ENCODE results near the gene TAGLN2. TPM values are rescaled to one million over a fixed set of nuclear protein-coding genes. Genes with fewer than 3 reads are reported as not detected.

Gene TAGLN2
- total RNA-seq, 4 donors from 2014 or later, result 128 to 237 (median 179) TPM

DNA sequence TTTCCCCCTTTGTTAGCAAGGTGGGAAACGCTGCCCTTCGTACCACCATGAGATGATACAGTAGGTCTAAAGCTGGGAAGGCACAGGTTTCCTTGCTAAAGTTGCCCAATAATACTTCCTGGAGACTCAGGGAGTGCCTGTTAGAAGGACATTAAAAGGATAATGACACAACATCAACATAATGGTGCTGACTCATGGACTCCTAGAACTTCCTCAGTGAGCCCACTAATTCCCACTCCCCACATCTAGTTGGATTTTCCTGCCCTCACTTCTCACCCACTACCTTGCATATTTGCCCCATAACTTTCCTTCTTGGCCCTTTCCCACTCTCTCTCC is 42.8 kb downstream of the TAGLN2 start:
- TF ChIP-seq, protein P1, sequence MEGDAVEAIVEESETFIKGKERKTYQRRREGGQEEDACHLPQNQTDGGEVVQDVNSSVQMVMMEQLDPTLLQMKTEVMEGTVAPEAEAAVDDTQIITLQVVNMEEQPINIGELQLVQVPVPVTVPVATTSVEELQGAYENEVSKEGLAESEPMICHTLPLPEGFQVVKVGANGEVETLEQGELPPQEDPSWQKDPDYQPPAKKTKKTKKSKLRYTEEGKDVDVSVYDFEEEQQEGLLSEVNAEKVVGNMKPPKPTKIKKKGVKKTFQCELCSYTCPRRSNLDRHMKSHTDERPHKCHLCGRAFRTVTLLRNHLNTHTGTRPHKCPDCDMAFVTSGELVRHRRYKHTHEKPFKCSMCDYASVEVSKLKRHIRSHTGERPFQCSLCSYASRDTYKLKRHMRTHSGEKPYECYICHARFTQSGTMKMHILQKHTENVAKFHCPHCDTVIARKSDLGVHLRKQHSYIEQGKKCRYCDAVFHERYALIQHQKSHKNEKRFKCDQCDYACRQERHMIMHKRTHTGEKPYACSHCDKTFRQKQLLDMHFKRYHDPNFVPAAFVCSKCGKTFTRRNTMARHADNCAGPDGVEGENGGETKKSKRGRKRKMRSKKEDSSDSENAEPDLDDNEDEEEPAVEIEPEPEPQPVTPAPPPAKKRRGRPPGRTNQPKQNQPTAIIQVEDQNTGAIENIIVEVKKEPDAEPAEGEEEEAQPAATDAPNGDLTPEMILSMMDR (IDR thresholded peaks at IDR 0.05; ENCODE audit: low read depth), result no peak

- TF ChIP-seq, protein P1 (IDR thresholded peaks at IDR 0.05; ENCODE audit: low read depth), result no peak
Observed at GRCh38 chr1:159881622-159882526, 43.4 kb downstream of the TAGLN2 start.

GRCh38 chr1:159880430-159880829 is 44.9 kb downstream of the TAGLN2 start:
- TF ChIP-seq, protein P1 (IDR thresholded peaks at IDR 0.05; ENCODE audit: low read depth), result no peak

DNA sequence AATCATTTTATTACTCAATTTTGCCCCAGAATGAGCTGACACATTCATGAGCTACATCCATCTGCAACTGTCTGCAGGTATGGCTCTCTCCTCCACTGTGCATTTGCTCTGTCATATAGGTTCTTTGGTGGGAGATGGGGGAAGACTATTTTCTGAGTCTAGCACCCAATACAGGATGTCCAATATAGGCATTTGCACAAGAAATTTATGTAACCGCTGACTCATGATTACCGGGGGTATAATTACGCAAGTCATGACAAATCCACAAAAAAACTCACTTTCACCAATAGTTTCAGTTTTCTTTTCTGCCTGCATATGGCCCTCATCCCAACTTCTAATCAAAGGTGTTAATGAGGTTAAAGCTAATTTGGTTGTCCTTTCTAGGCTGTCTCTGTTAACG is 45.3 kb downstream of the TAGLN2 start:
- TF ChIP-seq, protein P1 (IDR thresholded peaks at IDR 0.05; ENCODE audit: low read depth), result no peak

DNA sequence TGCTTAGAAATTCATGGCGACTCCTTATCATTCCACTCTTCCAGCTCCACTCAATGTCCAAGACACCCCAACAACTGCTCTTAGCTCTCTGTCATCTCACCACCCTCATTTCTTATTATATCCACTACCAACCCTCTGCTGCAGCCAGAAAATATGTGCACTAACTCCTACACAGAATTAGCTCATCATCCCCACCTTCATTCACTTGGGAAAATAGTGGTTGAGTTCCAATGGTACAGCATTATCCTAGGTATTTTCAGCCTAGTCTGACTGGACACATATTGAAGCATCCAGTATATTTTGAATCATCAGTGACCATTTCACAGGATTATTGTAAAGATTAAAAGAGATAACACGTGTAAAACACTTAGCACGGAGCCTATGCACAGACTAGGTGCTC is 46.2 kb downstream of the TAGLN2 start:
- TF ChIP-seq, protein P1 (IDR thresholded peaks at IDR 0.05; ENCODE audit: low read depth), result no peak

DNA sequence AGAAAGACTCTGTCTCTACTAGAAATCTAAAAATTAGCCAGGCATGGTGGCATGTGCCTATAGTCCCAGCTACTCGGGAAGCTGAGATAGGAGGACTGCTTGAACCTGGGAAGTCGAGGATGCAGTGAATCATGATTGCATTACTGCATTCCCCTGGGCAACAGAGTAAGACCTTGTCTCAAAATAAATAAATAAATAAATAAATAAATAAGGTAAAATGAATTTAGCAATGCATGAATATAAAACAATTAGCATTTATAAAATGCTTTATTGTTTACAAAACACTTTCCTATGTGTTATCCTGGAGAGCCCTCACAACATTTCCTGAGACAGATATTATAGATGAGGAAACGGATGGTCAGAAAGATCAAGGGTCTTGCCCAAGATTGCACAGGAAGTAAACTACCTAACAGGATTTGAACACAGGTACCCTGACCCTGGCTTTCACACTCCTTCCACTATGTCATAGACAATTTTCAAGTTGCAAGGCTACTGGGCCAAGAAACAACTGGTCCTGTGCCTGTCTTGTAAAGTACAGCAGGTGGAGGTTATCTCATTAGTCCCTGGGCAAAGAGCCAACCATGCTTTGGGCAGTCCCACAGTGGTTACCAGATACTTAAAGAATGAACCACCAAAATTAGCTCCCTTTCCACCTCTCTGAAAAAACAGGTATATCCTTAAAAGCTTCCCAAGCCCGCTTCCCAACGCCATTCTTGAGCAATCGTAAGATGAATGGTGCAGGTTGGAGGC is 47.4 kb downstream of the TAGLN2 start:
- TF ChIP-seq, protein P1 (IDR thresholded peaks at IDR 0.05; ENCODE audit: low read depth), result no peak

DNA sequence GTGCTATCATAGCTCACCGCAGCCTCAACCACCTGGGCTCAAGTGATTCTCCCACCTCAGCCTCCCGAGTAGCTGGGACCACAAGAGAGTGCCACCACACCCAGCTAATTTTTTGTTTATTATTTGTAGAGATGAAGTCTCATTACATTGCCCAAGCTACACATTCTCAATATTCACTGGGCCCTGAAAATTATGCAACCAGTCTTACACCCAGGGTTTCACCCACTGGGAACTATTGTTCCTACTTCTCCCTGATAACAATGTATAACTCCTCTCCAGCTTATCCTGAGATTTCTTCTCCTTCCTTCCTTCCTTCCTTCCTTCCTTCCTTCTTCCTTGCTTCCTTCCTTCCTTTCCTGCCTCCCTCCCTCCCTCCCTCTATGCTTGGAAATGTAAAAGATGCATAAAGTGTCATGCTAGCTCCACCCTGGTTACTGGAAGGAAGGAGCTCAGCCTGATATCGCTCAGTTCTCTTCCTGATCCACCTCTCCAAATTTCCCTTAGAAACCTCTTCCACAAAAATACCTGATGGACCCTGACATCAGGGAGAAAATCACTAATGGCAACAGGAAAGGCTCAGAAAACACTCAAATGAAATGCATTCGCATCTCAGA is 51.7 kb downstream of the TAGLN2 start:
- TF ChIP-seq, protein P1 (IDR thresholded peaks at IDR 0.05; ENCODE audit: low read depth), result no peak

All from subcutaneous adipose tissue (tissue), 4 donors.